HepG2 (cell line): Measurements from ENCODE around the gene PSD4. TPM values are rescaled to one million over a fixed set of nuclear protein-coding genes. Genes with fewer than 3 reads are reported as not detected.

Experiments used
- CC2D1A ChIP-seq: sonication (generic); formaldehyde crosslinking; IDR thresholded peaks from 2 replicates; pipeline ENCODE4 v1.8.1; 2023; ENCODE audit warnings: mild to moderate bottlenecking, missing genetic modification reagents
- GPN1 ChIP-seq: sonication (generic); formaldehyde crosslinking; IDR thresholded peaks from 2 replicates; pipeline ENCODE4 v1.5.1; 2020; ENCODE audit warnings: missing genetic modification reagents, borderline replicate concordance
- KDM5B ChIP-seq: sonication (generic); formaldehyde crosslinking; IDR thresholded peaks from 2 replicates; pipeline ENCODE4 v1.4.0; 2020; ENCODE audit warnings: missing genetic modification reagents, mild to moderate bottlenecking, borderline replicate concordance
- KLF11 ChIP-seq: IDR thresholded peaks from 2 replicates; pipeline ENCODE4 v1.6.1; 2016; ENCODE audit warnings: missing compliant biosample characterization
- MEIS1 ChIP-seq: sonication (generic); formaldehyde crosslinking; IDR thresholded peaks from 2 replicates; pipeline ENCODE4 v1.9.0; 2021; ENCODE audit warnings: mild to moderate bottlenecking, missing genetic modification reagents, moderate library complexity, borderline replicate concordance
- MYNN ChIP-seq: sonication (generic); formaldehyde crosslinking; IDR thresholded peaks from 2 replicates; pipeline ENCODE4 v1.4.0; 2020; ENCODE audit warnings: mild to moderate bottlenecking, low read depth, missing genetic modification reagents
- MZF1 ChIP-seq: sonication (generic); formaldehyde crosslinking; IDR thresholded peaks from 2 replicates; pipeline ENCODE4 v1.8.1; 2023; ENCODE audit warnings: mild to moderate bottlenecking, missing genetic modification reagents, borderline replicate concordance
- NFE2L2 ChIP-seq: fragments of 150-350 bp; IDR thresholded peaks from 2 replicates; pipeline ENCODE4 v1.6.1; 2014; ENCODE audit warnings: low read length
- PAWR ChIP-seq: sonication (generic); formaldehyde crosslinking; IDR thresholded peaks from 2 replicates; pipeline ENCODE4 v1.4.0; 2020; ENCODE audit warnings: missing genetic modification reagents, mild to moderate bottlenecking, borderline replicate concordance
- PRPF4 ChIP-seq: fragments of 200-400 bp; formaldehyde crosslinking; IDR thresholded peaks from 2 replicates; pipeline ENCODE4 v1.6.1; 2016; ENCODE audit warnings: low read length, low read depth; ENCODE audit not compliant: poor library complexity, severe bottlenecking
- SUZ12 ChIP-seq: fragments of 150-350 bp; IDR thresholded peaks from 2 replicates; pipeline ENCODE4 v1.6.1; 2014; ENCODE audit warnings: low read depth, low read length
- TAF1 ChIP-seq: sonication (generic); formaldehyde crosslinking; IDR thresholded peaks from 2 replicates; pipeline ENCODE4 v1.4.0; 2020; ENCODE audit warnings: missing genetic modification reagents
- TOPORS ChIP-seq: sonication (generic); formaldehyde crosslinking; IDR thresholded peaks from 2 replicates; pipeline ENCODE4 v1.8.0; 2023; ENCODE audit warnings: mild to moderate bottlenecking, missing genetic modification reagents
- ZNF564 ChIP-seq: sonication (generic); formaldehyde crosslinking; IDR thresholded peaks from 2 replicates; pipeline ENCODE4 v1.8.1; 2023; ENCODE audit warnings: mild to moderate bottlenecking, missing genetic modification reagents
- ZNF570 ChIP-seq: sonication (generic); formaldehyde crosslinking; IDR thresholded peaks from 2 replicates; pipeline ENCODE4 v1.4.0; 2020; ENCODE audit warnings: mild to moderate bottlenecking, missing genetic modification reagents, borderline replicate concordance
- ZNF747 ChIP-seq: sonication (generic); formaldehyde crosslinking; IDR thresholded peaks from 2 replicates; pipeline ENCODE4 v1.8.1; 2023; ENCODE audit warnings: missing genetic modification reagents, mild to moderate bottlenecking, borderline replicate concordance
- ZNF761 ChIP-seq: sonication (generic); formaldehyde crosslinking; conservative IDR thresholded peaks from 2 replicates; pipeline ENCODE4 v1.4.0; 2020; ENCODE audit warnings: mild to moderate bottlenecking, missing genetic modification reagents
- ZNF768 ChIP-seq: sonication (generic); formaldehyde crosslinking; IDR thresholded peaks from 2 replicates; pipeline ENCODE4 v1.4.0; 2020; ENCODE audit warnings: missing genetic modification reagents
- ZNF790 ChIP-seq: sonication (generic); formaldehyde crosslinking; IDR thresholded peaks from 2 replicates; pipeline ENCODE4 v1.8.0; 2022; ENCODE audit warnings: missing genetic modification reagents, mild to moderate bottlenecking, borderline replicate concordance
- ZSCAN31 ChIP-seq: sonication (generic); formaldehyde crosslinking; IDR thresholded peaks from 2 replicates; pipeline ENCODE4 v1.5.0; 2020; ENCODE audit warnings: low read depth, mild to moderate bottlenecking, missing genetic modification reagents
- ZZZ3 ChIP-seq: sonication (generic); formaldehyde crosslinking; IDR thresholded peaks from 2 replicates; pipeline ENCODE4 v1.4.0; 2020; ENCODE audit warnings: missing genetic modification reagents, mild to moderate bottlenecking, borderline replicate concordance
- polyA plus RNA-seq, 8 experiments: library from polyadenylated mRNA; depleted of rRNA in 3 of 8; stranded (reverse) in 7 of 8; unstranded in 1 of 8; fragments of >200 nt; fragmentation: Illumina TruSeq in 4 of 8; extraction: Trizol in 4 of 8; gene quantifications; 2 replicates each; pipeline versions ENCODE4 v1.2.1 to v1.2.3, GENCODE V29; 2011 to 2016; ENCODE audit warnings: low read depth in 4 of 8, missing spikeins in 1 of 8, mixed read lengths in 1 of 8; ENCODE audit not compliant: insufficient read depth in 1 of 8
- total RNA-seq, 5 experiments: library from RNA; depleted of rRNA; stranded (reverse); fragments of >200 nt; fragmentation: Illumina TruSeq; extraction: Trizol; gene quantifications; 2 replicates each; pipeline ENCODE4 v1.2.3, GENCODE V29; 2016; ENCODE audit warnings: low read depth in 1 of 5
- TF ChIP-seq, protein P1 (sequence below): sonication (generic); formaldehyde crosslinking; conservative IDR thresholded peaks from 2 replicates; pipeline ENCODE4 v1.8.0; 2022; ENCODE audit warnings: mild to moderate bottlenecking, moderate library complexity, missing genetic modification reagents
- TF ChIP-seq, protein P2 (sequence below): sonication (generic); formaldehyde crosslinking; IDR thresholded peaks from 2 replicates; pipeline ENCODE4 v1.8.1; 2023; ENCODE audit warnings: missing genetic modification reagents, inconsistent platforms, borderline replicate concordance
- TF ChIP-seq, protein P3 (sequence below): sonication (generic); formaldehyde crosslinking; IDR thresholded peaks from 2 replicates; pipeline ENCODE4 v1.8.1; 2023; ENCODE audit warnings: mild to moderate bottlenecking, moderate library complexity, missing genetic modification reagents
- TF ChIP-seq, protein P4 (sequence below): IDR thresholded peaks from 2 replicates; pipeline ENCODE4 v1.6.1; 2012; ENCODE audit warnings: inconsistent platforms

The PSD4 gene
- total and polyA plus RNA-seq, 2 of the 13 experiments (the other 11 are each of a cell fraction or from before 2014, with no cell fraction given): 5.8 to 9.4 TPM

GRCh38 chr2:113157118-113157896 lies 16.5 kb upstream of the PSD4 start (continued):
- TF ChIP-seq, protein P1, sequence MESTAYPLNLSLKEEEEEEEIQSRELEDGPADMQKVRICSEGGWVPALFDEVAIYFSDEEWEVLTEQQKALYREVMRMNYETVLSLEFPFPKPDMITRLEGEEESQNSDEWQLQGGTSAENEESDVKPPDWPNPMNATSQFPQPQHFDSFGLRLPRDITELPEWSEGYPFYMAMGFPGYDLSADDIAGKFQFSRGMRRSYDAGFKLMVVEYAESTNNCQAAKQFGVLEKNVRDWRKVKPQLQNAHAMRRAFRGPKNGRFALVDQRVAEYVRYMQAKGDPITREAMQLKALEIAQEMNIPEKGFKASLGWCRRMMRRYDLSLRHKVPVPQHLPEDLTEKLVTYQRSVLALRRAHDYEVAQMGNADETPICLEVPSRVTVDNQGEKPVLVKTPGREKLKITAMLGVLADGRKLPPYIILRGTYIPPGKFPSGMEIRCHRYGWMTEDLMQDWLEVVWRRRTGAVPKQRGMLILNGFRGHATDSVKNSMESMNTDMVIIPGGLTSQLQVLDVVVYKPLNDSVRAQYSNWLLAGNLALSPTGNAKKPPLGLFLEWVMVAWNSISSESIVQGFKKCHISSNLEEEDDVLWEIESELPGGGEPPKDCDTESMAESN (CRISPR knock-in tag): 0 out of 2 replicates have a peak, but pooled peaks have one; percentile 18
- TF ChIP-seq ZZZ3 (CRISPR knock-in tag) (0 out of 2 replicates have a peak, but pooled peaks have one; percentile 19), ZNF564 (CRISPR knock-in tag) (peak; percentile 40; the same call in 1 of the 2 replicates), ZNF761 (CRISPR knock-in tag) (peak; percentile 87; the same call in 1 of the 2 replicates), ZNF747 (CRISPR knock-in tag) (0 out of 2 replicates have a peak, but pooled peaks have one; percentile 10), KLF11 (CRISPR knock-in tag) (no peak), PRPF4 (no peak), GPN1 (CRISPR knock-in tag) (no peak), ZNF570 (CRISPR knock-in tag) (peak; percentile 38; the same call in 1 of the 2 replicates), ZSCAN31 (CRISPR knock-in tag) (peak; percentile 32; the same call in 1 of the 2 replicates), CC2D1A (CRISPR knock-in tag) (no peak), PAWR (CRISPR knock-in tag) (no peak), MZF1 (CRISPR knock-in tag) (no peak), NFE2L2 (no peak), TOPORS (CRISPR knock-in tag) (no peak), ZNF768 (peak; percentile 38; the same call in 1 of the 2 replicates), ZNF790 (CRISPR knock-in tag) (0 out of 2 replicates have a peak, but pooled peaks have one; percentile 24), MEIS1 (CRISPR knock-in tag) (0 out of 2 replicates have a peak, but pooled peaks have one; percentile 35), SUZ12 (no peak), TAF1 (CRISPR knock-in tag) (peak; percentile 45), MYNN (CRISPR knock-in tag) (peak; percentile 51; the same call in 1 of the 2 replicates), KDM5B (CRISPR knock-in tag) (peak; percentile 71)
- TF ChIP-seq, protein P2, sequence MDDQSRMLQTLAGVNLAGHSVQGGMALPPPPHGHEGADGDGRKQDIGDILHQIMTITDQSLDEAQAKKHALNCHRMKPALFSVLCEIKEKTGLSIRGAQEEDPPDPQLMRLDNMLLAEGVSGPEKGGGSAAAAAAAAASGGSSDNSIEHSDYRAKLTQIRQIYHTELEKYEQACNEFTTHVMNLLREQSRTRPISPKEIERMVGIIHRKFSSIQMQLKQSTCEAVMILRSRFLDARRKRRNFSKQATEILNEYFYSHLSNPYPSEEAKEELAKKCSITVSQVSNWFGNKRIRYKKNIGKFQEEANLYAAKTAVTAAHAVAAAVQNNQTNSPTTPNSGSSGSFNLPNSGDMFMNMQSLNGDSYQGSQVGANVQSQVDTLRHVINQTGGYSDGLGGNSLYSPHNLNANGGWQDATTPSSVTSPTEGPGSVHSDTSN: no peak
- TF ChIP-seq, protein P3, sequence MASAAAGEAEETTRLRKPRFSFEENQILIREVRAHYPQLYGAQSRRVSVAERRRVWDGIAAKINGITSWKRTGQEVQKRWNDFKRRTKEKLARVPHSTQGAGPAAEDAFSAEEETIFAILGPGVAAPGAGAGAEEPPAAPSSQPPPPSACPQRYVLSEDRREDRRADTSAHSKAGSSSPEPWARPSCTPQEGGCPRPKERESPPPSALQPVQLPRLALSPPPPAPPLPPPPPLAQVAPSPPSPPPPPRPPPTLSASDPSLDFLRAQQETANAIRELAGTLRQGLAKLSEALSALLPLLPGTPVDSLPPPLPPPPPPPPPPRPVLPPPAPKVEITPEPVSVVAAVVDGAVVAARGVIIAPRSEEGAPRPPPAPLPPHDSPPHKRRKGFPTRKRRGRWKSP (CRISPR knock-in tag): peak; percentile 19; the same call in 1 of the 2 replicates
- TF ChIP-seq, protein P4, sequence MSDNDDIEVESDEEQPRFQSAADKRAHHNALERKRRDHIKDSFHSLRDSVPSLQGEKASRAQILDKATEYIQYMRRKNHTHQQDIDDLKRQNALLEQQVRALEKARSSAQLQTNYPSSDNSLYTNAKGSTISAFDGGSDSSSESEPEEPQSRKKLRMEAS: peak; percentile 85
